CD4-positive, alpha-beta T cell treated with Interleukin-1 beta for 1 hour (primary cell): ENCODE measurements around the gene SLCO2A1.
A peak's percentile ranks its signal among the peaks of the same experiment; 100 is the strongest.

ENCODE experiments used
- DNase-seq, 2 donors: peaks; one replicate each; pipeline ENCODE4 v3.0.0-alpha.2; 2020 to 2022

SLCO2A1 gene

DNA sequence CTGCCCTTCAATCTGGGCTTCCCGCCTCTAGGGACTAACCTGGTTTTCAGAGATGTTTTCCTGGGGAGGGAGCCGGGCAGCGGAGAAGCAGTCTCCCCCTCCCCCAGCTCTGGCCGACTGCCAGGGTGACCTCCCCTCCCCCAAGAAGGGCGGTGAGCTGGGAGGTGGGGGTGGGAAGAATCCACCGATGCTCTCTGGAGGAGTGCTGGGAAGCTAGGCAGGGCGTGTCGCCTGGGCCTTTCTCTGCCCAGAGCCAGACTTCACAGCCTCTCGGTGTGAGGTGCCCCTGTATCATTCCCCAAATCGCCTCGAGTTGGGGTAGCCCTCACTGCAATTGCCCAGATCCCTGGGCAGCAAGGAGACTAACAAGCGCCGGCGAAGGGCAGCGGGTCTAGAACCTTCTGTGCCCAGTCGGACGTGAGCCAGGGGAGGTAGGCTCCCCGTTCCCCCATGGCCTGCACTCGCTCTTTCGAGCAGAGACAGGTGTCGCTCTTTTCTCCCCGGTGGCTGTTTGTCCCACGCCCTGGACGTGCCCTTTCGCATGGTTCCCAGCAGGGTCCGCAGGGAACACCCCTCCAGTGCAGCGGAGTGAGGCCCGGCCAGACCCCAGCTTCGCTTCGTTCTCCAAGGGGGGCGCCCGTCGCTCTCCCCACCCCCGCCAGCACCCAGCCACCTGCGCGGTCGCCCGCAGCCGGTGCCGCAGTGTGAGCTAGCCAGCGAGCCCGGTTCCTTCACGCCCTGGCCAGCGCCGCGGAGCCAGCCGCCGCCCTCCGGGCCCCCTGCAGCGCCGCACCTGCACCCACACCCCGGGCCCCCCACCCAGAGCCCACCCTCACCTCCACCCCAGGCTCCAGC, 135.1 kb downstream of the SLCO2A1 start:
- no peak for DNase-seq

GRCh38 chr3:133893683-133894352, 135.9 kb downstream of the SLCO2A1 start:
- no peak for DNase-seq

DNA sequence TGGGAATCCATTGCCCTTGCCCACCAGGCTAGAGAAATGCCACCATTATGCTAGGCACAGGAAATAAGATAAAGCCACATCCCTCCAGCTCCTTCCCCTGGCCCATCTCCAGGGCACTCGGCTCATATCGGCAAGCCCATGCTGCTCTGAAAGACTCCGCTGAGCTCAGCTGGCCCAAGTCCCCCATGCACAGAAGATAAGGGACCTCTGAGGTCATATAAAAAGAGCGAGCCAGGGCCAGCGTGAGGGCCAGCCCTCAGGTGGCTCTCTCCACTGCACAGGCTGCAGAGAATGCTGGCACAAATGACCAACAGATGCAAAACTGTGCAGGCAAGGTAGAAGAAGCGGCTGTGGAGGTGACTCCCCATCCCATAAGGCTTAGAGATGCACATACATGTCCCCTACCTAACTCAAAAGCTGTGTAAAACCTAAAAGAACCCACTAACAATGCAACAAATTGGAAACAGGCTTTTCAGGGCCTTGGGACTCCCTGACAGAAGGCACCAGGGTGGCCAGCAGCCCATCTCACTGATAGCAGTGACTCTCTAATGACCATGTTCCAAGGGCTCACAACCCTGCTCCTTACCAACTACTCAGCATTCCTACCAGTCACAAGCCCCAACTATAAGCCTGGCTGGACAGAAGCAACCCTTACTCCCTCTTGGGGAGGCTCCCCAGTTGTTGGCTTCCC, 137.0 kb downstream of the SLCO2A1 start:
- DNase-seq: no peak

DNA sequence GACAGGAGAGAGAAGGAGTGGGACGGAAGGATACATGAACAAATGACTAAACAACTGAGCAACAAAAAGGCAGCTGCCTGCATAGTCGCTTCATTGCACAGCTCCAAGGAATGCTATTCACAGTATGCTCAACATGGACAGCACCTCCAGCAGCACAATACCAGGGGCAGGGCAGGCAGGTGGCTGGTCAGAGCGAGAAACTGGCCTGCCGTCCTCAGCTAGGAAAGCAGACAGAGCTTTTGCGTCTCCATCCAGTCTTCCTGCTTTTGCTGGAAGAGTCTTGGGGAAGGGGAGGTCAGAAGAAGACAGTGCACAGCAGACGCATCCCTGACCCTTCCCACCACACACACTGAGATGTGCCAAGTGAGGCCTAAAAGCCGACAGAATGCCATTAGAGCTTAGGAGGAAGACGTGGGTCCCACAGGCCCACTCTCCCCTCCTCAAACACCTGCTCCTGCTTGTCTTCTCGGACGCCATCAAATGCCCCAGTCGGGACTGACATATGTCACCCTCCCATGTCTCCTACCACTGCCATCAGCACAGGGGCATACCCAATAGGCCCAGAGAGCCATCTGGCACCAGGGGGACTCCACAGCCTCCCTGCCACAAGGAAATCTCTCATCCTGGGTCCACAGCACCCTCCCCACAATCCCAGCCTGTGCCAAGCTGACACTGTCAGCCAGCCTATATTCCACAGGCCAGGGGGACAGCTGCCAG, 137.9 kb downstream of the SLCO2A1 start:
- DNase-seq: no peak

- DNase-seq: no peak
Measured at GRCh38 chr3:133890972-133891644, 138.6 kb downstream of the SLCO2A1 start.

GRCh38 chr3:133890037-133890436, 139.7 kb downstream of the SLCO2A1 start:
- DNase-seq: no peak

GRCh38 chr3:133888726-133889340, 140.9 kb downstream of the SLCO2A1 start:
- DNase-seq: no peak

- no peak for DNase-seq
Measured at GRCh38 chr3:133887803-133888703, 141.7 kb downstream of the SLCO2A1 start.

GRCh38 chr3:133887074-133887802, 142.5 kb downstream of the SLCO2A1 start:
- DNase-seq: no peak

GRCh38 chr3:133886031-133886722, 143.5 kb downstream of the SLCO2A1 start:
- no peak for DNase-seq

DNA sequence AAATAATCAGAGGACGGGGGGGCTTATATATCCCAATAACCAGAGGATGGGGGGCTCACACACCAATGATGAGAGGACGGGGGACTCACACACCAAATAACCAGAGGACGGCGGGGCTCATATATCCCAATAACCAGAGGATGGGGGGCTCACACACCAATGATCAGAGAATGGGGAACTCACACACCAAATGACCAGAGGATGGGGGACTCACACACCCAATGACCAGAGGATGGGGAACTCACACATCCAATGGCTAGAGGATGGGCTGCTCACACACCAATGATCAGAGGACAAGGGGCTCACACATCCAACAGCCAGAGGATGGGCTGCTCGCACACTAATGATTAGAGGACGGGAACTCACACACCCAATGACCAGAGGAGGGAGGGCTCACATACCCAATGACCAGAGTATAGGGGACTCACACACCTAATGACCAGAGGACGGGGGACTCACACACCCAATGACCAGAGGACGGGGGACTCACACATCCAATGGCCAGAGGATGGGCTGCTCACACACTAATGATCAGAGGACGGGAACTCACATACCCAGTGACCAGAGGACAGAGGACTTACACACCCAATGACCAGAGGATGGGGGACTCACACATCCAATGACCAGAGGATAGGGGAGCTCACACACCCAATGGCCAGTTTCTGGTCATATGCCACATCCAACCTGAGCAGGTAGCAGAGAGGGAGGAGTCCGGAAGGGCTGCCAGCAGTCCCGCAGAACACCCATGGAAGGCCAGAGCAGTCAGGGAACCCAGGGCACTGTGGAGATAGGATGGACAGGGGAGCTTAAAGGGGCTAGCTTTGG, 144.6 kb downstream of the SLCO2A1 start:
- DNase-seq: no peak

DNA sequence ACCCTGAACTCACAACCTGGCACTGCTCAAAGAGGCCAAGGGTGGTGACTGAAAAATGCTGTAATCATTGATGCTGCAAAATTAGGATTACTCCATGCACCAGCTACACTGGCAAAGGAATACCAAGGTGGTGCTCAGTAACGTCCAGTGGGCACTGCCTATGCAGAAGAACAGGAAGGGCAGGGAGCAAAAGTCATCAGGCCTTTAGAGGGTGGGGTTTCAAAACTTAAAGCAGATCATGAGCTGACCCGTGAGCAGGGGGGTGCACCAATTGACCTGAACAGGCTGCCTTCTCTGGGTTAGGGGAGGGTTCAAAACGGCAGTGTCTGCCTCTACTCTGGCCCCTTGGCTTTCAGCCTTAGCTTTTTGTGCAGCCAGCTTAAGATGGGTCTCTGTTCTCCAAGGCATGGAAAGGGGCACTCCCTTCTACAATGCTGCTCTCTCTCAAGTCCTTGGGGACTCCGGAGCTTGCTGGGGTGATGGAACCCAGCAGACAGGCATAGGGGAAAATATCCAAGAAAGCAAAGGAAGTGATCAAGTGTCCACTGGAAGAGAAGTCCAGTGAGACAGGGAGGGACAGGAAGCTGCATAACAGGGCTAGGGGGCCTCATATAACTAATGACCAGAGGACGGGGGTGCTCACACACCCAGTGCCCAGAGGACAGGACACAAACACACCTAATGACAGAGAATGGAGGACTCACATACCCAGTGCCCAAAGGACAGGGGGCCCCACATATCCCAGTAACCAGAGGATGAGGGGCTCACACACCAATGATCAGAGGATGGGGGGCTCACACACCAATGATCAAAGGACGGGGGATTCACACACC, 145.5 kb downstream of the SLCO2A1 start:
- no peak for DNase-seq

DNA sequence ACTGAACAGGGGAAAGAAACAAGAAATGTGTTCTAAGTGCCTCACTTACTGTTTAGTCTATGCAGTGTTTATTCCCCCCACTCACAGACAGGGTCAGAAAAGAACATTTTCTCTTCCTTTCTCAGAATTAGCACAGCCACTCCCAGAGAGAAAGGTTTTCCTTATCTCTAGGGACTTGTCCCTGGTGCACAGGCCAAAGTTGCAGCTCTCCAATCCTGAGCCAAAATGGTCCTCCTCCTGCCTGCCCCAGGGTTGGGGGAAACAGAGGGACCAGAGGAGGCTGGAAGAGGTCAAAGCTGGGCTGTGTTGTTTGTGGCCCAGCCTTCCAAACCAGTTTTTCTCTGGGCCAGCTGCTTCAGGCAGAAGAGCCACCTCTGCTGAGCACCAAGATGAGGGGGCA, 146.1 kb downstream of the SLCO2A1 start:
- DNase-seq: no peak

GRCh38 chr3:133882986-133883586, 146.6 kb downstream of the SLCO2A1 start:
- no peak for DNase-seq

GRCh38 chr3:133881939-133882825, 147.5 kb downstream of the SLCO2A1 start:
- peak in 1 of 2 donors; percentile 5 for DNase-seq

DNA sequence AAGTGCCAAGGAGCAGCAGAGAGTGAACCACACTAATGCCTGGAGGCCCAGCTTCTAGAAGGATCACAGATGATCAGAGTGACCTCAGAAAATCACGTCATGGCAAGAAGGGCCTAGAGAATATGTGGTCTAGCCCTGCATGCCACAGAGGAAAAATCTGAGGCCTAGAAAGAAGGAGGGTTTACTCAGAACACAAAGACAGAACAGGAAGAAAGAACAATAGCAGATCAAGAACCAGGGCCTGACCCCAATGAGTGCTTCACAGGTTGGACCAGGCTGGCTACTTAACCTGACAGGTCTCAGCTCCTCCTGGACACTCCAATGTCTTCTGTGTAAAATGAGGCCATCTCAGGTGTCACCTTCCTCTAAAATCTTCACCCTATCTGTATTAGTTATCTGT, 148.2 kb downstream of the SLCO2A1 start:
- DNase-seq: no peak
